ENCODE results near the gene QRICH1. TPM values are rescaled to one million over a fixed set of nuclear protein-coding genes. Genes with fewer than 3 reads are reported as not detected.

Gene QRICH1
- total RNA-seq, 1 experiment from 2014 or later, result 151 TPM

- Histone ChIP-seq H3K4me2 (ENCODE audit: insufficient read depth, insufficient read length, low read length) (no peak overlapping the region), H3K56ac (ENCODE audit: insufficient read length, low read depth, low read length) (no peak overlapping the region), H2AK5ac (ENCODE audit: insufficient read length, low read length) (no peak overlapping the region), H3K27me3 (ENCODE audit: insufficient read depth, low read length) (no peaks in the 10 kb centered on the region), H3K18ac (ENCODE audit: insufficient read length, low read depth, low read length) (no peak overlapping the region), H3K79me2 (ENCODE audit: insufficient read depth, low read length) (no peaks in the 10 kb centered on the region), H3K27ac (ENCODE audit: insufficient read length, low read depth, low read length) (no peak overlapping the region), H3K9ac (ENCODE audit: extremely low read depth, insufficient read length, low read length) (no peak overlapping the region), H3K4me1 (ENCODE audit: insufficient read depth, low read length) (no peaks in the 10 kb centered on the region), H3K9me3 (ENCODE audit: control insufficient read depth, low read depth, low read length) (no peaks in the 10 kb centered on the region), H2BK120ac (ENCODE audit: low read depth, low read length, poor library complexity, severe bottlenecking) (no peak overlapping the region), H4K91ac (ENCODE audit: insufficient read length, low read depth, low read length) (no peak overlapping the region), H3K4ac (ENCODE audit: low read depth, low read length) (no peak overlapping the region), H4K5ac (ENCODE audit: insufficient read length, low read depth, low read length) (no peak overlapping the region), H4K20me1 (ENCODE audit: control insufficient read depth, insufficient read depth, insufficient read length) (peaks cover 7% of the 10 kb centered on the region), H3K14ac (ENCODE audit: insufficient read depth, low read length) (no peak overlapping the region), H2BK5ac (ENCODE audit: insufficient read length, low read length) (no peak overlapping the region), H2AFZ (ENCODE audit: low read length) (no peak overlapping the region), H2BK20ac (ENCODE audit: low read depth, low read length, poor library complexity, severe bottlenecking) (no peak overlapping the region), H3K23me2 (ENCODE audit: insufficient read length, low read depth, low read length, poor library complexity, severe bottlenecking) (peaks cover 12% of the 10 kb centered on the region), H2BK12ac (ENCODE audit: insufficient read length, low read depth, low read length) (no peak overlapping the region), H2BK15ac (ENCODE audit: low read depth, low read length) (no peak overlapping the region), H3K79me1 (ENCODE audit: insufficient read depth, low read depth, low read length, poor library complexity, severe bottlenecking) (no peaks in the 10 kb centered on the region), H3K23ac (ENCODE audit: insufficient read length, low read depth, low read length) (no peak overlapping the region), H4K8ac (replicated peaks; ENCODE audit: insufficient read length, low read depth, low read length) (no peak overlapping the region), H3T11ph (ENCODE audit: low read length) (no peak overlapping the region)
- no peak for TF ChIP-seq CTCF (conservative IDR thresholded peaks at IDR 0.05)
- no peak overlapping the region for H3K4me3 Mint-ChIP-seq
- no peak for DNase-seq
- H3K27ac Mint-ChIP-seq, result peak overlapping the region in 2 of 3 experiments; percentile 53 to 74; a peak in 4 of 7 replicates
- H3K36me3 Mint-ChIP-seq (ENCODE audit: insufficient read depth in 1 of 3, low read depth in 3 of 3), result peaks cover 56 to 79% (median 62%) of the 10 kb centered on the region in 3 experiments
- no peaks in the 10 kb centered on the region; the same call in none of the 2 replicates for H3K27me3 Mint-ChIP-seq (ENCODE audit: low read depth)
- no CpG with 5 or more reads among the region's 8 CpGs for WGBS (ENCODE audit: extremely low coverage, insufficient read length, low lambda C conversion rate)
- H3K4me1 Mint-ChIP-seq, result peaks cover 20 to 30% of the 10 kb centered on the region in 2 experiments
- no peaks in the 10 kb centered on the region for H3K9me3 Mint-ChIP-seq
These were observed 67.9 kb downstream of the QRICH1 start for GRCh38 chr3:49025793-49026520.
